HepG2 (cell line): ENCODE measurements around the gene TRAK1. TPM values are rescaled to one million over a fixed set of nuclear protein-coding genes. Genes with fewer than 3 reads are reported as not detected.

ENCODE experiments used
- DR1 ChIP-seq: sonication (generic); formaldehyde crosslinking; IDR thresholded peaks from 2 replicates; pipeline ENCODE4 v1.8.0; 2021; ENCODE audit warnings: mild to moderate bottlenecking, missing genetic modification reagents, inconsistent platforms
- NRL ChIP-seq: sonication (generic); formaldehyde crosslinking; IDR thresholded peaks from 2 replicates; pipeline ENCODE4 v1.5.0; 2020; ENCODE audit warnings: missing genetic modification reagents, mild to moderate bottlenecking, moderate library complexity, borderline replicate concordance
- ZBTB10 ChIP-seq: sonication (generic); formaldehyde crosslinking; IDR thresholded peaks from 2 replicates; pipeline ENCODE4 v1.4.0; 2020; ENCODE audit warnings: missing genetic modification reagents, borderline replicate concordance
- ZNF136 ChIP-seq: sonication (generic); formaldehyde crosslinking; IDR thresholded peaks from 2 replicates; pipeline ENCODE4 v1.8.1; 2022; ENCODE audit warnings: low read depth, mild to moderate bottlenecking, moderate library complexity, missing genetic modification reagents
- ZNF280B ChIP-seq: sonication (generic); formaldehyde crosslinking; IDR thresholded peaks from 2 replicates; pipeline ENCODE4 v1.5.0; 2020; ENCODE audit warnings: missing genetic modification reagents, mild to moderate bottlenecking, borderline replicate concordance
- ZNF326 ChIP-seq: sonication (generic); formaldehyde crosslinking; IDR thresholded peaks from 2 replicates; pipeline ENCODE4 v1.4.0; 2020; ENCODE audit warnings: missing genetic modification reagents, borderline replicate concordance
- ZNF703 ChIP-seq: sonication (generic); formaldehyde crosslinking; IDR thresholded peaks from 2 replicates; pipeline ENCODE4 v1.5.1; 2020; ENCODE audit warnings: missing genetic modification reagents, mild to moderate bottlenecking, moderate library complexity, borderline replicate concordance
- polyA plus RNA-seq, 8 experiments: library from polyadenylated mRNA; depleted of rRNA in 3 of 8; stranded (reverse) in 7 of 8; unstranded in 1 of 8; fragments of >200 nt; fragmentation: Illumina TruSeq in 4 of 8; extraction: Trizol in 4 of 8; gene quantifications; 2 replicates each; pipeline versions ENCODE4 v1.2.1 to v1.2.3, GENCODE V29; 2011 to 2016; ENCODE audit warnings: low read depth in 4 of 8, missing spikeins in 1 of 8, mixed read lengths in 1 of 8; ENCODE audit not compliant: insufficient read depth in 1 of 8
- total RNA-seq, 5 experiments: library from RNA; depleted of rRNA; stranded (reverse); fragments of >200 nt; fragmentation: Illumina TruSeq; extraction: Trizol; gene quantifications; 2 replicates each; pipeline ENCODE4 v1.2.3, GENCODE V29; 2016; ENCODE audit warnings: low read depth in 1 of 5

The TRAK1 gene
- total and polyA plus RNA-seq, 2 of the 13 experiments (the other 11 are each of a cell fraction or from before 2014, with no cell fraction given): 20.5 to 46.6 TPM

GRCh38 chr3:42116466-42116865 is 25.3 kb downstream of the TRAK1 start (continued):
- TF ChIP-seq ZNF280B (CRISPR knock-in tag) (no peak), ZNF703 (CRISPR knock-in tag) (no peak), ZNF136 (no peak), NRL (no peak), ZBTB10 (CRISPR knock-in tag) (no peak), ZNF326 (CRISPR knock-in tag) (no peak), DR1 (CRISPR knock-in tag) (no peak)
